Measurements from ENCODE around the gene PROB1. TPM values are rescaled to one million over a fixed set of nuclear protein-coding genes. Genes with fewer than 3 reads are reported as not detected.

Gene PROB1
- total RNA-seq, 3 donors from 2014 or later: 0.58 to 0.98 (median 0.94) TPM

DNA sequence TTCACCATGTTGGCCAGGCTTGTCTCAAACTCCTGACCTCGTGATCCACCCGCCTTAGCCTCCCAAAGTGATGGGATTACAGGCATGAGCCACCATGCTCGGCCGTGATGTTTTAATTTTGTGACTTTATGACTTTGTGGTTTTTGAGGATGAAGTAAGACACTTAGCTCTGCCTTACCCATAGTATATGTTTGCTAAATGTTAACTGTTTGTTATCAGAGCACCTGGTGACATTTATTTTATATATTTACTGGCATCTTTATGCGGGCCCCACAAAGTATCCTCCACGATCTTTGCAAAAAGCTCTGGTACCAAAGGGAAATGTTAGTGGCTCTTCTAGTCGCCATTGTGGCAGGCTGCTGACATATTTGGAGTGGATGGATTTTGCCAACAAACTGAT is 18.5 kb downstream of the PROB1 start:
- DNase-seq (no peak), ATAC-seq (no peak)
- TF ChIP-seq, protein P1, sequence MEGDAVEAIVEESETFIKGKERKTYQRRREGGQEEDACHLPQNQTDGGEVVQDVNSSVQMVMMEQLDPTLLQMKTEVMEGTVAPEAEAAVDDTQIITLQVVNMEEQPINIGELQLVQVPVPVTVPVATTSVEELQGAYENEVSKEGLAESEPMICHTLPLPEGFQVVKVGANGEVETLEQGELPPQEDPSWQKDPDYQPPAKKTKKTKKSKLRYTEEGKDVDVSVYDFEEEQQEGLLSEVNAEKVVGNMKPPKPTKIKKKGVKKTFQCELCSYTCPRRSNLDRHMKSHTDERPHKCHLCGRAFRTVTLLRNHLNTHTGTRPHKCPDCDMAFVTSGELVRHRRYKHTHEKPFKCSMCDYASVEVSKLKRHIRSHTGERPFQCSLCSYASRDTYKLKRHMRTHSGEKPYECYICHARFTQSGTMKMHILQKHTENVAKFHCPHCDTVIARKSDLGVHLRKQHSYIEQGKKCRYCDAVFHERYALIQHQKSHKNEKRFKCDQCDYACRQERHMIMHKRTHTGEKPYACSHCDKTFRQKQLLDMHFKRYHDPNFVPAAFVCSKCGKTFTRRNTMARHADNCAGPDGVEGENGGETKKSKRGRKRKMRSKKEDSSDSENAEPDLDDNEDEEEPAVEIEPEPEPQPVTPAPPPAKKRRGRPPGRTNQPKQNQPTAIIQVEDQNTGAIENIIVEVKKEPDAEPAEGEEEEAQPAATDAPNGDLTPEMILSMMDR (IDR thresholded peaks at IDR 0.05): no peak
- Histone ChIP-seq H3K4me1 (ENCODE audit: low read depth) (peaks cover 3% of the 10 kb centered on the region), H3K9me3 (no peaks in the 10 kb centered on the region), H3K36me3 (ENCODE audit: low read depth) (no peaks in the 10 kb centered on the region), H3K4me3 (no peak overlapping the region)
- intact Hi-C loops (cut with DNase I, micrococcal nuclease): no loop called here

DNA sequence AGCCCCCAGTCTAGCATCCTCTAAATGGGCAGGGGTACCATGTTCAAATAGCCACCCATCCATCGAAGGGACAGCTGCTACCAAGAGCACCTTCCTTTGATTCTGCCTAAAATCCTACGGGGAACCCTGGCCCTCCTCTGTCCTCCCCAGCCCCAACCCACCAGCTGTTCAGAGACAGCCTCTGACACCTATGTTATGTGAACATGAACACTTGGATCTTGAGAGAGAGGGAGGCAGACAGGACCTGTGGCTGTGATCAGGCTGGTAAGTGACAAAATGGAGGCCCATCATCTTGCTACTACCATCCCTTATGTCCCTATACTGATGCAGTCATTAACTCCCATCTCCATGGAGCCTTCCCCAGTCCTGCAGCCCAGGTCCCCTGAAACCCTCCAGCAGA is 20.0 kb downstream of the PROB1 start:
- TF ChIP-seq, protein P1 (IDR thresholded peaks at IDR 0.05): no peak

DNA sequence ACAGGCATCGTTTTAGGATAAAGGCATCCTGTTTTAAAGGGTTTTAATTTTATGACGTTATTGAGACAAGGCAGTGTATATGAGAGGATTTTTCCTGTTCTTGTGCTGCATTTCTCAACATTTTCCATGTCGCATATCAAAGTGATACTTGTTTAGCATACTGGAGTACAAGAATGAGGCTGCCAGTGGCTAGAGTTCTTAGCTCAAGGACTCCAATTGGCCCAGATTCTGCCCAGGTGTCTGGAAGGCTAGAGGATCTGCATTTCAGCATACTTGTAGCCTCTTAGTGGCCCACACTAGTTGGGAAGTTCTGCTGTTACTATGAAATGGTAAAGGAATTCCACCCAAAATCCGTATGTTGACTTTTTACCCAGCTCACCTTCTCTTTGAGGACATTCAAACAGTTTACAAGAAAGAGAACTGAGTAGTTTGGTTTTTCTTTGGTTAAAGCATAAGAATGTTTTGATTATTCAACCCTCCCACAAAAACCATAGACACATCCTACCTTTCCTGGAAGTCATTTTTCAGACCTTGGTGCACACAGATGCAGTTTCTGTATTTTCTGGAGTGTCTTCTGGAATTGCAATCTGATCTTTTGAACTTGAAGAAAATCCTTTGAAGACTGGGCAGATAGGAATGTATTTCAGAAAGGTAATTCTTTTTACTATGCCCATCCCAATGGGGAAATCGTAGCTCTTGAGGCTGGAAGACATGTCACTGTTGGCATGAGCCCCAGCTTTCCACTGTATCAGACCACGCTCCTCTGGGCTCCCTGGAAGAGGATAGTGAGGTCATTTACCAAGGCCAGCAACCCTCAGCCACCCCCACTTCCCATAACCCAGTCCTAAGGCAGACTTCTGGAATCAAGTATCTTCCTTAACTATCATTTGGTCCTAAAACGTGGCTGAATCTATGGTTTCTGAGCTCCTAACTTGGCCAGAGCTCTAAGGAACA is 23.1 kb downstream of the PROB1 start:
- intact Hi-C loops (cut with DNase I, micrococcal nuclease): no loop called here
- H3K9me3 ChIP-seq: no peaks in the 10 kb centered on the region
- peaks cover 3% of the 10 kb centered on the region for H3K4me1 ChIP-seq (ENCODE audit: low read depth)
- ATAC-seq (no peak), DNase-seq (no peak)
- no peaks in the 10 kb centered on the region for H3K36me3 ChIP-seq (ENCODE audit: low read depth)
- TF ChIP-seq, protein P1 (IDR thresholded peaks at IDR 0.05): no peak
- no peak overlapping the region for H3K4me3 ChIP-seq

More for the DNA sequence above, 20.0 kb downstream of the PROB1 start:
- Histone ChIP-seq H3K4me3 (no peak overlapping the region), H3K9me3 (no peaks in the 10 kb centered on the region), H3K36me3 (ENCODE audit: low read depth) (no peaks in the 10 kb centered on the region), H3K4me1 (ENCODE audit: low read depth) (peaks cover 3% of the 10 kb centered on the region)
- ATAC-seq: no peak
- intact Hi-C loops (cut with DNase I, micrococcal nuclease): no loop called here
- DNase-seq: no peak

DNA sequence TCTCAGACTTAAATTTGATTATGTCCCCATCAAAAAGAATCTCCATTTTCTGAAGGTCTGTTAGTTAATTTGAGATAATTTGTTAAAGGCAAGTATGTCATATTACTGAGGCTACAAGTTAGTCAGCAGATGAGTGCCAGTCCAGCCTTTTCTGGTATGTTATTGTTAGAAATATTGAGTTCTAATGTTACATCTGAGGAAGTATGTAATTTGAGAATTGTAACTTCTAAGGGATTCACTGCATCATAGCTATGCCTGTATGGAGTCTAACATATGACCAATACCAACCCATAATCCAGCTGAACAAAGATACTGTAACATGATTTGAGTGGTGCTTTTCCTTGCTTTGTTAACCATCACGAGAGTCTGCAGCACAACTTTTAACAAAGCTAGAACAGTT is 25.7 kb downstream of the PROB1 start:
- no peaks in the 10 kb centered on the region for H3K36me3 ChIP-seq (ENCODE audit: low read depth)
- TF ChIP-seq, protein P1 (IDR thresholded peaks at IDR 0.05): no peak
- no peaks in the 10 kb centered on the region for H3K4me1 ChIP-seq (ENCODE audit: low read depth)
- no peaks in the 10 kb centered on the region for H3K9me3 ChIP-seq
- H3K4me3 ChIP-seq: no peak overlapping the region
- intact Hi-C loops (cut with DNase I, micrococcal nuclease): no loop called here
- DNase-seq (no peak), ATAC-seq (no peak)

DNA sequence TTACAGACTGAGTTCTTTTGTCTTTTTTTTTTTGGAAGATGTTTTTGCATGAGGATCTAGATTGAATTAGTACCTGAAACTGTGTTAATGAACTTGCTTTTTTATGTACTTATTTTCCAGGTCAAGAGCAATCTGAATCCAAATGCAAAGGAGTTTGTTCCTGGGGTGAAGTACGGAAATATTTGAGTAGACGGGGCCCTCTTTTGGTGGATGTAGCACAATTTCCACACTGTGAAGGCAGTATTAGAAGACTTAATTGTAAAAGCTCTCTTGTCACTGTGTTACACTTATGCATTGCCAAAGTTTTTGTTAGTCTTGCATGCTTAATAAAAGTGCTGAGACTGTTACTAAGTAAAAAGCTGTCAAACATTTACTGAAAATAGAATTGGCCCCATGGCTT is 26.3 kb downstream of the PROB1 start:
- intact Hi-C loops (cut with DNase I, micrococcal nuclease): no loop called here

More for the DNA sequence above, 26.3 kb downstream of the PROB1 start:
- TF ChIP-seq, protein P1 (IDR thresholded peaks at IDR 0.05): no peak
- no peak overlapping the region for H3K4me3 ChIP-seq
- DNase-seq (no peak), ATAC-seq (no peak)
- no peaks in the 10 kb centered on the region for H3K36me3 ChIP-seq (ENCODE audit: low read depth)
- no peaks in the 10 kb centered on the region for H3K9me3 ChIP-seq
- H3K4me1 ChIP-seq (ENCODE audit: low read depth): no peaks in the 10 kb centered on the region

Measured in mucosa of descending colon (tissue), 3 donors.